A673 (cell line): ENCODE measurements around the gene FKBP1A. TPM values are rescaled to one million over a fixed set of nuclear protein-coding genes. Genes with fewer than 3 reads are reported as not detected.

Experiments
- BruUV-seq: library from RNA; stranded (reverse); fragments of 400-500 nt; replicated peaks from 2 replicates; lab custom pipeline; 2021; lab: Mats Ljungman, UMichigan
- CTCF ChIA-PET: fragments of 300-600 bp; sonication (Branson Sonifier 250); formaldehyde crosslinking; loops from one replicate; lab custom pipeline; 2022; ENCODE audit warnings: antibody characterized with exemption; lab: Charles Lee
- POLR2A ChIA-PET: fragments of 300-600 bp; sonication (Branson Sonifier 250); formaldehyde crosslinking; loops from one replicate; lab custom pipeline; 2022; ENCODE audit warnings: antibody characterized with exemption; ENCODE audit not compliant: low non-redundant PET; lab: Charles Lee
- DNase-seq: peaks from one replicate; pipeline ENCODE4 v3.0.0-alpha.2; 2015; ENCODE audit warnings: low spot score
- H3K27ac ChIP-seq: fragments of 200-600 bp; sonication (generic); 2 replicates; pipeline ENCODE4 v1.5.1; 2016; ENCODE audit warnings: mixed run types, low read depth, mild to moderate bottlenecking, mixed read lengths, antibody characterized with exemption, low read length; ENCODE audit not compliant: poor library complexity, severe bottlenecking
- H3K27me3 ChIP-seq: fragments of 200-600 bp; sonication (generic); replicated peaks from 2 replicates; pipeline ENCODE4 v1.6.1; 2017; ENCODE audit warnings: mixed run types, low read depth, mild to moderate bottlenecking, mixed read lengths, antibody characterized with exemption, low read length; ENCODE audit not compliant: insufficient read depth, poor library complexity
- H3K36me3 ChIP-seq: fragments of 200-600 bp; sonication (generic); 2 replicates; pipeline ENCODE4 v1.6.1; 2016; ENCODE audit warnings: mixed run types, mild to moderate bottlenecking, mixed read lengths, antibody characterized with exemption, low read length; ENCODE audit not compliant: insufficient read depth, poor library complexity, severe bottlenecking
- H3K4me1 ChIP-seq: fragments of 200-600 bp; sonication (generic); 2 replicates; pipeline ENCODE4 v1.6.1; 2017; ENCODE audit warnings: mixed run types, mild to moderate bottlenecking, mixed read lengths, antibody characterized with exemption, low read length; ENCODE audit not compliant: insufficient read depth, poor library complexity, severe bottlenecking
- H3K4me3 ChIP-seq: fragments of 200-600 bp; sonication (generic); 2 replicates; pipeline ENCODE4 v1.5.1; 2016; ENCODE audit warnings: low read depth, mixed run types, mild to moderate bottlenecking, mixed read lengths, low read length; ENCODE audit not compliant: poor library complexity, severe bottlenecking
- H3K9me3 ChIP-seq: fragments of 200-600 bp; sonication (generic); 2 replicates; pipeline ENCODE4 v1.6.1; 2016; ENCODE audit warnings: mixed run types, low read depth, mild to moderate bottlenecking, mixed read lengths, antibody characterized with exemption, low read length; ENCODE audit not compliant: poor library complexity, severe bottlenecking
- EZH2 ChIP-seq: fragments of 200-600 bp; sonication (generic); IDR thresholded peaks from 2 replicates; pipeline ENCODE4 v1.6.1; 2017; ENCODE audit warnings: borderline replicate concordance, low read depth, mild to moderate bottlenecking, mixed read lengths, antibody characterized with exemption, low read length; ENCODE audit not compliant: poor library complexity, severe bottlenecking
- intact Hi-C: fragments of 100-400 bp; cut with micrococcal nuclease; formaldehyde crosslinking; loops from one replicate; pipeline ENCODE4 v1.10.0; 2022; ENCODE audit not compliant: unreplicated experiment
- total RNA-seq: library from RNA; stranded (reverse); gene quantifications from 2 replicates; pipeline ENCODE4 v1.2.3, GENCODE V29; 2021
- TF ChIP-seq, protein P1 (sequence below): fragments of 300-800, 200-600 bp; sonication (generic); conservative IDR thresholded peaks from 2 replicates; pipeline ENCODE4 v1.5.1; 2017; ENCODE audit warnings: low read depth, mild to moderate bottlenecking, antibody characterized with exemption, low read length, moderate library complexity, mixed read lengths

FKBP1A gene
- total RNA-seq, 1 experiment from 2014 or later: 264 TPM

- no peak for DNase-seq
These were observed 68.2 kb downstream of the FKBP1A start for GRCh38 chr20:1324598-1325172.

GRCh38 chr20:1323830-1324597 is 68.8 kb downstream of the FKBP1A start:
- no peak overlapping the region for H3K27ac ChIP-seq
- intact Hi-C loops: loop anchor here (2.0 kb wide), 1 partner anchor 69 kb away; the partner anchor contains the start of gene FKBP1A
- BruUV-seq: no TSS peak
- ChIA-PET CTCF (interaction anchor here (0.7 kb wide), 1 partner anchor 73 kb away, joined by 3 read pairs; no protein-coding TSS in a partner anchor), POLR2A (no interaction called here)
- no peak overlapping the region for H3K4me3 ChIP-seq
- no peak for TF ChIP-seq EZH2
- TF ChIP-seq, protein P1, sequence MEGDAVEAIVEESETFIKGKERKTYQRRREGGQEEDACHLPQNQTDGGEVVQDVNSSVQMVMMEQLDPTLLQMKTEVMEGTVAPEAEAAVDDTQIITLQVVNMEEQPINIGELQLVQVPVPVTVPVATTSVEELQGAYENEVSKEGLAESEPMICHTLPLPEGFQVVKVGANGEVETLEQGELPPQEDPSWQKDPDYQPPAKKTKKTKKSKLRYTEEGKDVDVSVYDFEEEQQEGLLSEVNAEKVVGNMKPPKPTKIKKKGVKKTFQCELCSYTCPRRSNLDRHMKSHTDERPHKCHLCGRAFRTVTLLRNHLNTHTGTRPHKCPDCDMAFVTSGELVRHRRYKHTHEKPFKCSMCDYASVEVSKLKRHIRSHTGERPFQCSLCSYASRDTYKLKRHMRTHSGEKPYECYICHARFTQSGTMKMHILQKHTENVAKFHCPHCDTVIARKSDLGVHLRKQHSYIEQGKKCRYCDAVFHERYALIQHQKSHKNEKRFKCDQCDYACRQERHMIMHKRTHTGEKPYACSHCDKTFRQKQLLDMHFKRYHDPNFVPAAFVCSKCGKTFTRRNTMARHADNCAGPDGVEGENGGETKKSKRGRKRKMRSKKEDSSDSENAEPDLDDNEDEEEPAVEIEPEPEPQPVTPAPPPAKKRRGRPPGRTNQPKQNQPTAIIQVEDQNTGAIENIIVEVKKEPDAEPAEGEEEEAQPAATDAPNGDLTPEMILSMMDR: no peak
- peaks cover 20% of the 10 kb centered on the region for H3K4me1 ChIP-seq
- H3K36me3 ChIP-seq: peaks cover 4% of the 10 kb centered on the region
- H3K9me3 ChIP-seq: no peaks in the 10 kb centered on the region
- no peaks in the 10 kb centered on the region for H3K27me3 ChIP-seq
- no peak for DNase-seq

More at GRCh38 chr20:1324598-1325172, 68.2 kb downstream of the FKBP1A start:
- Histone ChIP-seq H3K27ac (peak overlapping the region; percentile 95), H3K9me3 (no peaks in the 10 kb centered on the region), H3K36me3 (peaks cover 4% of the 10 kb centered on the region), H3K27me3 (no peaks in the 10 kb centered on the region), H3K4me3 (peak overlapping the region; percentile 65), H3K4me1 (peaks cover 24% of the 10 kb centered on the region)
- POLR2A ChIA-PET: no interaction called here
- no peak for TF ChIP-seq EZH2
- intact Hi-C loops: loop anchor here (2.0 kb wide), 1 partner anchor 68 kb away; the partner anchor contains the start of gene FKBP1A
- TSS peak; percentile 84 for BruUV-seq
- CTCF ChIA-PET: no interaction called here

GRCh38 chr20:1323256-1323655 is 69.6 kb downstream of the FKBP1A start:
- intact Hi-C loops: no loop called here
- peaks cover 4% of the 10 kb centered on the region for H3K36me3 ChIP-seq
- H3K27me3 ChIP-seq: no peaks in the 10 kb centered on the region
- H3K4me3 ChIP-seq: no peak overlapping the region
- no peak overlapping the region for H3K27ac ChIP-seq
- H3K4me1 ChIP-seq: peaks cover 20% of the 10 kb centered on the region
- no peak for DNase-seq
- TF ChIP-seq, protein P1: no peak
- no peak for TF ChIP-seq EZH2
- BruUV-seq: no TSS peak
- ChIA-PET POLR2A (no interaction called here), CTCF (no interaction called here)
- no peaks in the 10 kb centered on the region for H3K9me3 ChIP-seq
